Lung (tissue), 12 donors: ENCODE results near the gene FOXO4. TPM values are rescaled to one million over a fixed set of nuclear protein-coding genes. Genes with fewer than 3 reads are reported as not detected.

Source experiments
- ATAC-seq: fragments of 200-7000 bp; cut with Tn5 transposase; one replicate; pipeline ENCODE4 v1.9.1; 2020; ENCODE audit warnings: moderate number of reproducible peaks; ENCODE audit not compliant: insufficient read depth, low FRiP score
- DNase-seq, 3 donors: peaks; one replicate each; pipeline ENCODE4 v3.0.0-alpha.2; 2013 to 2017
- H3K27ac ChIP-seq, 2 donors: one replicate each; pipeline ENCODE4 v1.5.1; 2013; ENCODE audit warnings: mild to moderate bottlenecking in 2 of 2, moderate library complexity in 2 of 2, control low read depth in 1 of 2, inconsistent platforms in 1 of 2, low read depth in 1 of 2, low read length in 1 of 2
- H3K27me3 ChIP-seq, 3 donors: one replicate each; pipeline ENCODE4 v1.5.1; 2013; ENCODE audit warnings: low read length in 2 of 3; ENCODE audit not compliant: control insufficient read depth in 3 of 3, insufficient read depth in 3 of 3
- H3K36me3 ChIP-seq, 4 donors: one replicate each; pipeline ENCODE4 v1.5.1; 2013; ENCODE audit warnings: low read length in 4 of 4, mild to moderate bottlenecking in 1 of 4, moderate library complexity in 1 of 4; ENCODE audit not compliant: control insufficient read depth in 4 of 4, insufficient read depth in 4 of 4
- H3K4me1 ChIP-seq, 5 donors: one replicate each; pipeline ENCODE4 v1.5.1; 2013; ENCODE audit warnings: low read length in 5 of 5, mild to moderate bottlenecking in 2 of 5, moderate library complexity in 1 of 5; ENCODE audit not compliant: control insufficient read depth in 5 of 5, insufficient read depth in 5 of 5
- H3K4me3 ChIP-seq: one replicate; pipeline ENCODE4 v1.5.1; 2013; ENCODE audit warnings: mild to moderate bottlenecking, control low read depth, moderate library complexity
- H3K9ac ChIP-seq, 2 donors: one replicate each; pipeline ENCODE4 v1.5.1; 2013; ENCODE audit warnings: low read length in 2 of 2, control low read depth in 1 of 2; ENCODE audit not compliant: insufficient read depth in 1 of 2
- H3K9me3 ChIP-seq, 4 donors: one replicate each; pipeline ENCODE4 v1.5.1; 2013; ENCODE audit warnings: low read length in 3 of 4, mild to moderate bottlenecking in 1 of 4, moderate library complexity in 1 of 4; ENCODE audit not compliant: control insufficient read depth in 4 of 4, insufficient read depth in 3 of 4
- WGBS, 2 donors: extraction: QIAGEN DNeasy Blood & Tissue Kit; methylation state at CpG; one replicate each; pipeline ENCODE4 v1.1.7; 2013; 5-methylcytosine and 5-hydroxymethylcytosine counted together
- polyA plus RNA-seq, 2 donors: library from polyadenylated mRNA; stranded (reverse); fragments of 200-250 nt; gene quantifications; one replicate each; pipeline ENCODE4 v1.2.1, GENCODE V29; 2013
- total RNA-seq, 2 donors: library from RNA; depleted of rRNA in 1 of 2; stranded (reverse); fragments of >200 nt in 1 of 2; gene quantifications; one replicate each; pipeline ENCODE4 v1.2.1, GENCODE V29; 2014 to 2021
- TF ChIP-seq, protein P1 (sequence below): IDR thresholded peaks from 2 replicates; pipeline ENCODE4 v1.5.1; 2012; ENCODE audit warnings: mild to moderate bottlenecking; ENCODE audit errors: control extremely low read depth, extremely low read depth
- donor health status: control.
- donor health status: control.
- donor health status: Bipolar disorder and iron deficiency.
- donor health status: healthy.
- donor health status: DM: yes; HTN: yes; CAD: no.

Gene FOXO4
- total and polyA plus RNA-seq, 4 donors, result 9.4 to 16.3 (median 12.3) TPM

DNA sequence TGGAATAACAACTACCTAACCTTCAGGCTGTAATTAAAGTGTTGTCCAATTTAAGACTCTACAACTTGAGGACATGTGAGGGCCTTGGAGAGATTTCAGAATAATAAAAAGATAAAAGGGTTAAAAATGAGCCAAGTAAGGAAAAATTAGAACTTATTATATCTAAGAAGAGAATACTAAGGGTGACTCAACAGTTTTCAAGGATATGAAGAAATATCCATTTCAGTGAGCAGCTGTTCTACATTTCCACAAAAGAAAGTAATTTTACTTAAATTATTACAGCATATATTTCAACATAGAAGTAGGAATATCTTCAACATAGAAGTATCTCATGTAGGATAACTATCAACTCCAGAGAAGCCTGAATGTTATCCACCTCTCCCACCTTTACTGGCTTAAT lies 38.8 kb upstream of the FOXO4 start:
- Histone ChIP-seq H3K36me3 (peaks cover 0 to 8% (median 4%) of the 10 kb centered on the region in 4 donors), H3K4me1 (peaks cover 0 to 5% (median 0%) of the 10 kb centered on the region in 5 donors), H3K9ac (no peak overlapping the region), H3K4me3 (no peak overlapping the region), H3K27me3 (peaks cover 0 to 5% (median 0%) of the 10 kb centered on the region in 3 donors), H3K27ac (no peak overlapping the region), H3K9me3 (peaks cover 0 to 2% (median 0%) of the 10 kb centered on the region in 4 donors)
- TF ChIP-seq, protein P1, sequence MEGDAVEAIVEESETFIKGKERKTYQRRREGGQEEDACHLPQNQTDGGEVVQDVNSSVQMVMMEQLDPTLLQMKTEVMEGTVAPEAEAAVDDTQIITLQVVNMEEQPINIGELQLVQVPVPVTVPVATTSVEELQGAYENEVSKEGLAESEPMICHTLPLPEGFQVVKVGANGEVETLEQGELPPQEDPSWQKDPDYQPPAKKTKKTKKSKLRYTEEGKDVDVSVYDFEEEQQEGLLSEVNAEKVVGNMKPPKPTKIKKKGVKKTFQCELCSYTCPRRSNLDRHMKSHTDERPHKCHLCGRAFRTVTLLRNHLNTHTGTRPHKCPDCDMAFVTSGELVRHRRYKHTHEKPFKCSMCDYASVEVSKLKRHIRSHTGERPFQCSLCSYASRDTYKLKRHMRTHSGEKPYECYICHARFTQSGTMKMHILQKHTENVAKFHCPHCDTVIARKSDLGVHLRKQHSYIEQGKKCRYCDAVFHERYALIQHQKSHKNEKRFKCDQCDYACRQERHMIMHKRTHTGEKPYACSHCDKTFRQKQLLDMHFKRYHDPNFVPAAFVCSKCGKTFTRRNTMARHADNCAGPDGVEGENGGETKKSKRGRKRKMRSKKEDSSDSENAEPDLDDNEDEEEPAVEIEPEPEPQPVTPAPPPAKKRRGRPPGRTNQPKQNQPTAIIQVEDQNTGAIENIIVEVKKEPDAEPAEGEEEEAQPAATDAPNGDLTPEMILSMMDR, result no peak
- no peak for ATAC-seq
- no peak for DNase-seq

DNA sequence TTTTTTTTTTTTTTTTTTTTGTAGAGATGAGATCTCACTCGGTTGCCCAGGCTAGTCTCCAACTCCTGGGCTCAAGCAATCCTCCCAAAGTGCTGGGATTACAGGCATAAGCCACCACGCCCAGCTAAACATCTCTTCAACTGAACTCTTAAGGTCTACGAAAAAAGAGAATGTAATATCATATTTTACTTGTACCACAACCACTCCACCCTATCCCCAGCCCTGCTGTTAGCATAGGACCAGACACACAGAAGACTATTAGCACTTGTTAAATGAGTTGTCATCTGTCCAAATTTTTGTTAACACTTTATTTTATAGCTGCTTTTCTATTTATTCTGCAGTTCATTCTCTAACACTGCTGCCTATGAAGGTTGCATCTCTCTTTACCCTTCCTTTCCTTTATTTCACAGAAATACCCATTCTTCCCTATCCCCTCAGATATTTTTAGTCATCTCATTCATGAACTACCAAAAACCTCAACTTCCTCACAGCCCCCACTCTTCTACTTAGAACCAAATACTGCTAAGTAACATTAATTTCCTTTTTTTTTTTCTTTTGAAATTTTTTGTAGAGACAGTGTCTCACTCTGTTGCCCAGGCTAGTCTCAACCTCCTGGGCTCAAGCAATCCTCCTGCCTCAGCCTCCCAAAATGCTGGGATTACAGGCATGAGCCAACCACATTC lies 37.7 kb upstream of the FOXO4 start:
- Histone ChIP-seq H3K9me3 (peaks cover 0 to 2% (median 0%) of the 10 kb centered on the region in 4 donors), H3K27ac (no peak overlapping the region), H3K4me1 (no peaks in the 10 kb centered on the region), H3K36me3 (peaks cover 0 to 9% (median 6%) of the 10 kb centered on the region in 4 donors), H3K4me3 (no peak overlapping the region), H3K9ac (no peak overlapping the region), H3K27me3 (peaks cover 0 to 6% (median 0%) of the 10 kb centered on the region in 3 donors)
- TF ChIP-seq, protein P1, result no peak
- no peak for ATAC-seq
- 63 to 65% methylated on average over 2 to 3 of the region's 3 CpGs for WGBS, 2 donors
- DNase-seq, result no peak

DNA sequence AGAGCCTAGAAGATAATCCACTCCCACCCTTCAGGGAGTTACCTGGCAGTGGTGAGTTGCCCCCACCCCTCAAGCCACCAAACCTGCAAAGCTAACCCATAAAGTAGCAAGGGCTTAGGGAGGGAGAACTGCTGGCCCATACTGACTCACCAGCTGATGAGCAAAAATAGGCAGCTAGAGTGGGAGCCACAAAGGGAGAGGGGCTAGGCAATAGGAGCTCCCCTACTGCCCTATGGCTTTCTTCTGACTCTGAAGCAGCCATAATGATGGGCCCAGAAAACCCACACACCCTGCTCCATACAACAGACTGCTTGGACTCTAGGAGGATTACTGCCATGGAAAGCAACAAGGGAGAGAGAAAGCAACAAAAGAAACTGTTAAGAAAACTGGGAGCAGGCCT lies 35.5 kb upstream of the FOXO4 start:
- H3K27me3 ChIP-seq, result peaks cover 0 to 6% (median 0%) of the 10 kb centered on the region in 3 donors
- H3K27ac ChIP-seq, result no peak overlapping the region
- DNase-seq (no peak), ATAC-seq (no peak)
- no peaks in the 10 kb centered on the region for H3K4me1 ChIP-seq
- peaks cover 0 to 2% (median 0%) of the 10 kb centered on the region in 4 donors for H3K9me3 ChIP-seq
- H3K36me3 ChIP-seq, result peaks cover 0 to 9% (median 6%) of the 10 kb centered on the region in 4 donors
- TF ChIP-seq, protein P1, result no peak
- no peak overlapping the region for H3K4me3 ChIP-seq
- H3K9ac ChIP-seq, result no peak overlapping the region
